WTC11 (cell line): ENCODE results near the gene LEAP2.

Experiments
- ARID4B ChIP-seq: sonication (generic); formaldehyde crosslinking; IDR thresholded peaks from 2 replicates; pipeline ENCODE4 v1.8.0; 2023; ENCODE audit warnings: missing genetic modification reagents, mild to moderate bottlenecking, borderline replicate concordance
- ATF1 ChIP-seq: sonication (generic); formaldehyde crosslinking; IDR thresholded peaks from 2 replicates; pipeline ENCODE4 v1.8.1; 2023; ENCODE audit warnings: mild to moderate bottlenecking, moderate library complexity, missing genetic modification reagents
- CBFB ChIP-seq: sonication (generic); formaldehyde crosslinking; IDR thresholded peaks from 2 replicates; pipeline ENCODE4 v1.8.1; 2022; ENCODE audit warnings: mild to moderate bottlenecking, low read depth, missing genetic modification reagents
- CREB1 ChIP-seq: sonication (generic); formaldehyde crosslinking; IDR thresholded peaks from 2 replicates; pipeline ENCODE4 v1.8.0; 2023; ENCODE audit warnings: mild to moderate bottlenecking, missing genetic modification reagents
- CREM ChIP-seq: sonication (generic); formaldehyde crosslinking; IDR thresholded peaks from 2 replicates; pipeline ENCODE4 v1.8.1; 2022; ENCODE audit warnings: mild to moderate bottlenecking, missing genetic modification reagents, moderate library complexity
- CTCF ChIP-seq: fragments of 200-600 bp; IDR thresholded peaks from 2 replicates; pipeline ENCODE4 v1.8.0; 2022; ENCODE audit warnings: antibody characterized with exemption
- FOXK1 ChIP-seq: sonication (generic); formaldehyde crosslinking; IDR thresholded peaks from 2 replicates; pipeline ENCODE4 v1.8.0; 2022; ENCODE audit warnings: mild to moderate bottlenecking, moderate library complexity, missing genetic modification reagents
- GABPB1 ChIP-seq: sonication (generic); formaldehyde crosslinking; IDR thresholded peaks from 2 replicates; pipeline ENCODE4 v1.8.1; 2023; ENCODE audit warnings: mild to moderate bottlenecking, missing genetic modification reagents
- IRF1 ChIP-seq: sonication (generic); formaldehyde crosslinking; IDR thresholded peaks from 2 replicates; pipeline ENCODE4 v1.8.0; 2023; ENCODE audit warnings: missing genetic modification reagents
- MXD4 ChIP-seq: fragments of 250-450 bp; sonication (Bioruptor Pico); IDR thresholded peaks from 2 replicates; pipeline ENCODE4 v1.8.0; 2021; ENCODE audit warnings: mild to moderate bottlenecking, moderate library complexity, borderline replicate concordance
- NR3C1 ChIP-seq: sonication (generic); formaldehyde crosslinking; conservative IDR thresholded peaks from 2 replicates; pipeline ENCODE4 v1.8.1; 2023; ENCODE audit warnings: low read depth, mild to moderate bottlenecking, missing genetic modification reagents
- USF2 ChIP-seq: sonication (generic); formaldehyde crosslinking; IDR thresholded peaks from 2 replicates; pipeline ENCODE4 v1.8.1; 2023; ENCODE audit warnings: mild to moderate bottlenecking, missing genetic modification reagents, moderate library complexity

GRCh38 chr5:132877938-132878337 lies 4.5 kb downstream of the LEAP2 start:
- TF ChIP-seq NR3C1 (CRISPR knock-in tag) (no peak), ARID4B (CRISPR knock-in tag) (no peak), GABPB1 (CRISPR knock-in tag) (no peak), FOXK1 (CRISPR knock-in tag) (no peak), USF2 (no peak), CBFB (CRISPR knock-in tag) (no peak), CTCF (no peak), MXD4 (CRISPR knock-in tag) (no peak), IRF1 (CRISPR knock-in tag) (no peak), CREM (no peak), ATF1 (CRISPR knock-in tag) (no peak), CREB1 (CRISPR knock-in tag) (no peak)
